22Rv1 (cell line): ENCODE measurements around the gene TOMM22.

Source experiments
- ZFX ChIP-seq: fragments of 450-650 bp; IDR thresholded peaks from 2 replicates; pipeline ENCODE4 v1.6.1; 2017; ENCODE audit warnings: antibody characterized with exemption, borderline replicate concordance
- TF ChIP-seq, protein P1 (sequence below): fragments of 450-650 bp; IDR thresholded peaks from 2 replicates; pipeline ENCODE4 v1.5.1; 2017; ENCODE audit warnings: mild to moderate bottlenecking

DNA sequence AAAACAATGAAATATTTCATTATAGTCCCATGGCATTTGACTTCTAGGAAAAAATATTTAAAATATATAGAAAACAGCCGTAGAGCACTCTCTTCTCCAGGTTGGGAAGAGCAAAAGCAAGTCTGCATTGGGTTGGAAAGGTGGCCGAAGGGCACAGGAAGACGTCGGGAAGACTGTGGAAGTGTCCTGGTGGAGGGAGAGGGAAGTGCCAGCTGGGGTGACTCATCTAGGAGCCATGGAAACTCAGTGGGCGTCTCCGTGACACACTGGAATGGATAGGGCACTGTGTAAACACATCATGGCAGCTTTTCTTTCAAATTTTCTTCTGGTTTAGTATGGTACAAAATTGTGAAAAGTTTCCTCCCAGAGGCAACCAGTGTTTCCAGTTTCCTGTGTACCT lies 36.7 kb downstream of the TOMM22 start:
- TF ChIP-seq, protein P1, sequence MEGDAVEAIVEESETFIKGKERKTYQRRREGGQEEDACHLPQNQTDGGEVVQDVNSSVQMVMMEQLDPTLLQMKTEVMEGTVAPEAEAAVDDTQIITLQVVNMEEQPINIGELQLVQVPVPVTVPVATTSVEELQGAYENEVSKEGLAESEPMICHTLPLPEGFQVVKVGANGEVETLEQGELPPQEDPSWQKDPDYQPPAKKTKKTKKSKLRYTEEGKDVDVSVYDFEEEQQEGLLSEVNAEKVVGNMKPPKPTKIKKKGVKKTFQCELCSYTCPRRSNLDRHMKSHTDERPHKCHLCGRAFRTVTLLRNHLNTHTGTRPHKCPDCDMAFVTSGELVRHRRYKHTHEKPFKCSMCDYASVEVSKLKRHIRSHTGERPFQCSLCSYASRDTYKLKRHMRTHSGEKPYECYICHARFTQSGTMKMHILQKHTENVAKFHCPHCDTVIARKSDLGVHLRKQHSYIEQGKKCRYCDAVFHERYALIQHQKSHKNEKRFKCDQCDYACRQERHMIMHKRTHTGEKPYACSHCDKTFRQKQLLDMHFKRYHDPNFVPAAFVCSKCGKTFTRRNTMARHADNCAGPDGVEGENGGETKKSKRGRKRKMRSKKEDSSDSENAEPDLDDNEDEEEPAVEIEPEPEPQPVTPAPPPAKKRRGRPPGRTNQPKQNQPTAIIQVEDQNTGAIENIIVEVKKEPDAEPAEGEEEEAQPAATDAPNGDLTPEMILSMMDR = peak; percentile 36
- TF ChIP-seq ZFX = no peak
